GM19463 (cell line): ENCODE measurements around the gene SRGAP1.

Source experiments
- ATAC-seq: cut with Tn5 transposase; IDR thresholded peaks from one replicate; pipeline ENCODE4 v1.9.1; 2021; ENCODE audit warnings: mild to moderate bottlenecking, moderate library complexity; ENCODE audit not compliant: unreplicated experiment

SRGAP1 gene

GRCh38 chr12:64080319-64081007 is 236.0 kb downstream of the SRGAP1 start:
- ATAC-seq = no peak

- no peak for ATAC-seq
Measured at GRCh38 chr12:64081008-64081404, 236.5 kb downstream of the SRGAP1 start.

- ATAC-seq = no peak
Measured at GRCh38 chr12:64082116-64082515, 237.6 kb downstream of the SRGAP1 start.

GRCh38 chr12:64082866-64083268 is 238.4 kb downstream of the SRGAP1 start:
- ATAC-seq = no peak

GRCh38 chr12:64083285-64084210 is 239.0 kb downstream of the SRGAP1 start:
- no peak for ATAC-seq

- ATAC-seq = no peak
Measured at GRCh38 chr12:64085154-64085553, 240.7 kb downstream of the SRGAP1 start.

GRCh38 chr12:64085996-64086395 is 241.5 kb downstream of the SRGAP1 start:
- ATAC-seq = no peak

GRCh38 chr12:64086946-64087345 is 242.4 kb downstream of the SRGAP1 start:
- no peak for ATAC-seq

GRCh38 chr12:64087761-64088160 is 243.3 kb downstream of the SRGAP1 start:
- ATAC-seq = no peak

GRCh38 chr12:64088431-64089349 is 244.2 kb downstream of the SRGAP1 start:
- no peak for ATAC-seq

- no peak for ATAC-seq
Measured at GRCh38 chr12:64090047-64090446, 245.5 kb downstream of the SRGAP1 start.

GRCh38 chr12:64091186-64091585 is 246.7 kb downstream of the SRGAP1 start:
- no peak for ATAC-seq

- no peak for ATAC-seq
Measured at GRCh38 chr12:64092507-64093196, 248.2 kb downstream of the SRGAP1 start.

- ATAC-seq = no peak
Measured at GRCh38 chr12:64093689-64094088, 249.2 kb downstream of the SRGAP1 start.

GRCh38 chr12:64097366-64098105 is 253.0 kb downstream of the SRGAP1 start:
- ATAC-seq = no peak

- no peak for ATAC-seq
Measured at GRCh38 chr12:64098709-64099354, 254.3 kb downstream of the SRGAP1 start.

GRCh38 chr12:64099397-64099796 is 254.9 kb downstream of the SRGAP1 start:
- no peak for ATAC-seq

GRCh38 chr12:64102339-64102738 is 257.8 kb downstream of the SRGAP1 start:
- no peak for ATAC-seq
